Measurements from ENCODE around the gene ANKRD52.
"Not testable (repeated sequence)": the region's sequence is repeated elsewhere in the genome, so short reads cannot be mapped to it uniquely, and the experiment has no call there.

The ANKRD52 gene

GRCh38 chr12:56204275-56204674 lies 53.9 kb downstream of the ANKRD52 start:
- no peak for DNase-seq

GRCh38 chr12:56202838-56203237 lies 55.3 kb downstream of the ANKRD52 start:
- DNase-seq, result no peak

- DNase-seq, result no peak
Observed at GRCh38 chr12:56202366-56202765, 55.8 kb downstream of the ANKRD52 start.

GRCh38 chr12:56198836-56199235 lies 59.3 kb downstream of the ANKRD52 start:
- DNase-seq, result no peak

- no peak for DNase-seq
Observed at GRCh38 chr12:56197921-56198635, 60.1 kb downstream of the ANKRD52 start.

GRCh38 chr12:56196818-56197550 lies 61.2 kb downstream of the ANKRD52 start:
- DNase-seq, result not testable (repeated sequence)

- DNase-seq, result peak; percentile 71
Observed at GRCh38 chr12:56193025-56193578, 65.1 kb downstream of the ANKRD52 start.

GRCh38 chr12:56192582-56192981 lies 65.6 kb downstream of the ANKRD52 start:
- DNase-seq, result no peak

GRCh38 chr12:56190695-56191155 lies 67.5 kb downstream of the ANKRD52 start:
- no peak for DNase-seq

GRCh38 chr12:56189918-56190694 lies 68.1 kb downstream of the ANKRD52 start:
- DNase-seq, result peak; percentile 97

GRCh38 chr12:56189099-56189917 lies 68.9 kb downstream of the ANKRD52 start, which contains the start of gene SMARCC2:
Gene SMARCC2, minus strand, starts transcription at chr12:56189483. Its CDS starts 22 bp downstream, at chr12:56189461.
- peak; percentile 92 for DNase-seq

- DNase-seq, result no peak
Observed at GRCh38 chr12:56188778-56189098, 69.4 kb downstream of the ANKRD52 start.

GRCh38 chr12:56188131-56188777 lies 69.9 kb downstream of the ANKRD52 start:
- DNase-seq, result no peak

All from right forelimb (tissue), 1 donor.